HG02588 (cell line): ENCODE data around the gene NHLRC1.

Experiments
- ATAC-seq: cut with Tn5 transposase; IDR thresholded peaks from one replicate; pipeline ENCODE4 v1.9.1; 2021; ENCODE audit warnings: mild to moderate bottlenecking, moderate library complexity; ENCODE audit not compliant: unreplicated experiment

NHLRC1 gene

DNA sequence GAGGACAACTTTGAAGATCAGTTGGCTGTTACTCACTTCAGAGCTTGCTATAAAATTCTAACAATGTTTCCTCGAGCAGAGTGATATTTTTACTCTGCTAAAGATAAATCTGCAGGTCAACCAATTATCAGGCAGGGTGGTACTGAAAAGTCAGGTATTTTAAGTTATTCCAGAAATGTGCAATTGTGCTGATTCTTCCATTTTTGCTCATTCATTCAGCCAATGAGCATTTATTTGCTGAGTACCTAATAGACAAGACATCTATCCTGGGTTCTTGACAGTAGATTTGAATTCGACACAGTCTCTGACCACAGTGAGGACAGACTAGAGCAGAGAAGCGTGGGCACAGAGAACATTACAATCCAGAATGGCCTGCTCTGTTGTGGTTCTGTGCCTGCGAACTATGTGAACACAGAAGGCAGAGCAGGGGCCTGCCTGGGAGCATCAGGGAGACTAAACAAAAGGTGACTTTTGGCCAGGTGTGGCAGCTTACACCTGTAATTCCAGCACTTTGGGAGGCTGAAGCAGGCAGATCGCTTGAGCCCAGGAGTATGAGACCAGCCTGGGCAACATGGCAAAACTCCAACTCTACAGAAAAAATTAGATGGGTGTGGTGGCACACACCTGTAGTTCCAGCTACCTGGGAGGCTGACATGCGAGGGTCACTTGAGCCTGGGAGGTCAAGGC, 17.6 kb upstream of the NHLRC1 start:
- no peak for ATAC-seq

DNA sequence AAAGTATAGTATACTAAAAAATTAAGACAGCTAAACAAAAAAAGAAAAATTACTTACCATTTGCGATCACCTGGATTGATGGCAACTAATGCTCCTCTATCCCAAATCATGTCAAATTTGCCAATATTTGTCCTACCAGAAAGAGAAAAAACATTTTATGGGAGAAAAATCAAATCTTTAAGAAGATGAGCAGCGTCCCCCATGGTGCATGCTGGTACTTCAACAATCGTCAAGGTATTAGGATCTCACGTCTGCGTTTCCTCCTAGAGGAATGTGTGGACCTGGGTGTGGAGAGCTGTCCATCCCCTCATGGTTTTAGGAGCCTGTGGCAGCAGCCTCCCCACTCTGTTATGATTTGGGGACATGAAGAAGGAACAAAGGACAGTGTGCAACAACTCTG, 16.4 kb upstream of the NHLRC1 start:
- no peak for ATAC-seq

DNA sequence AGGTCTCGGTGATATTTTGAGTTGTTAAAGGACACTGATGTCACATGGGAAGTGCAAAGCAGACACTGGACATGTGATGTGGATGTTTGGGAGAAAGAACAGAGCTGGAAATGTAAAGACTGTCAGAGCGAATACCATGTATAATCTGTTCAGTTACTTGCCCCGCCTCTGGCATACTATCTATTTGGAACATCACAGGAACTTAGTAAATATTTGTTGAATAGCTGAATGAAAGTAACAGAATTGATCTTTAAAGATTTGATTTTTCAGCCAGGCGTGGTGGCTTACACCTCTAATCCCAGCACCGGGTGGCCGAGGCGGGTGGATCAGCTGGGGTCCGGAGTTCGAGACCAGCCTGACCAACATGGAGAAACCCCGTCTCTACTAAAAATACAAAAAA, 13.8 kb upstream of the NHLRC1 start:
- ATAC-seq, result no peak

DNA sequence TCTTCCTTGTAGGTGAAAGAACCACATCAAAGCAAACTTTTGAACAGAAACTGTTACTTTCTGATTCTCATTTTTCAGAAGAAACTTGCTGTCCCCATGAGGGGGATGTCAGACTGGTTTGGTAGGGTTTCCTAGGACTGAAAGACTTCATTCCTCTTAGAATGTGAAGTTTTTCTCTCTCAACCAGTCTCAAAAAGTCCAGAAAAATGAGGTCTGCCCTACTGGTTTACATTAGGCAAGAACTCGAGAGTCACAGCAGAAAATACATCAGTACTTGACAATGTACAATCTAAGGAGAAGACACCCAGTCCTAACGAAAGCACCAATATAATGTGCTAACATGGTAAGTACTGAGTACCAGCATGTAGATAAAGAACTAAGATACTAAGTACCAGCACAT, 12.7 kb upstream of the NHLRC1 start:
- no peak for ATAC-seq

DNA sequence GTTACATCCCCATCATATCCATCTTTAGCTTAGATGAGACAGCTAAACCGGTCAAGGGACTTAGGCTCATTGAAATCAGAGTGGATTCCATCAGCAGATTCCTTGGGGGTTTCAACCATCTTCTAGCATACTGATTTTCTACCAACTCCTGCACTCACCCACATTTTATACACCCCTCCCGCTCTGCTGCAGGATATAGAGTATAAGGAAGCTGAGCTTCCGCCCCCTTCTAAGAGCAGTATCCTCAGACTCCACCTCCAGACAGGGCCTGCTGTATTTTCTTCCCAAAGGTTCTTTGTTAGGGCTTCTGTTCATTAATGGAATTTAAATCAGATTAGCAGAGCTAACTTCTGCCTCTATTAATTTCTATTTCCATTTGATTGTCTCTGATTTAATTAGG, 9.9 kb upstream of the NHLRC1 start:
- ATAC-seq, result no peak

DNA sequence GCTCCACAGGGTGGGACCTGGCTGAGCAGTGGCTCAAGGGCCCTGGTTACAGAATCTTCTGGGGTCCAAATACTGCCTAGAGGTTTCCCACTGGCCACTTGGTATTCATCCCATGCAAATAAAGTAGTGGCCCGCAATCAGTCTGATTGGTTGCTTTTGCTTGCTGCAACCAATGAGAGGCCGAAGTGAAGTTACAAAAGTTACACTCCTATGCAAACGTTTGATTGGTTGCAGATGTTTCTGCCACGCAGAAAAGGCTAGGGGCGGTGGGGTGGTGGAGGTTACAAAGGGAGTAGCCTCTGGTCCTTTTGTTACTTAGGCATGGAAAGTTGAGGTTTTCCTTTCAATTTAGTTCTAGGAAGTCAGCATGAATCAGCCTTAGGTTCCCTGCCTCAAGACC, 3.6 kb upstream of the NHLRC1 start:
- no peak for ATAC-seq

DNA sequence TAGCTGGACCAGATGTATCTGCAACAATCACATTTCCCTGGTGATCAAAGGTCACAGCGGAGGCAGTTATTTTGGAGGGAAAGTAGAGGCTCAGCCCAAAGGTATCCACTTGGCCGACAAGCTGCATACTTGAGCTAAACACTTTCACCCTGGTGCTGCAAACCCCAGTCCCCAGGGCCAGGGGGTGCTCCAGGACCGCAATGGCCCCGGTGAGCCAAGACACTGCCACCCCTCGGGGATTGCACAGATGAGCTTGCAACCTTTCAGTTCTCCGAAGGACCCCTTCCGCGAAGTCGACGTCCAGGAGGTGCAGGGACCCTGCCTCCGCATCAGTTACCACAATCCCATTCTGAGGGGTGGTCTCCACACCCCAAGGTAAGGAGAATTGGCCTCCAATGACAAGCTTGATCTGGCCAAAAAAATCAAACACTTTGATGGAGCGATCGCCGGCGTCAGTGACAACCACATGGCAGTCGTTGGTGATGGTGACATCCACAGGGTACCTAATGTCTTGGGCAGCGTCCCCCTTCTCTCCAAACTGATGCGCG, 823 bp downstream of the NHLRC1 start:
- no peak for ATAC-seq

DNA sequence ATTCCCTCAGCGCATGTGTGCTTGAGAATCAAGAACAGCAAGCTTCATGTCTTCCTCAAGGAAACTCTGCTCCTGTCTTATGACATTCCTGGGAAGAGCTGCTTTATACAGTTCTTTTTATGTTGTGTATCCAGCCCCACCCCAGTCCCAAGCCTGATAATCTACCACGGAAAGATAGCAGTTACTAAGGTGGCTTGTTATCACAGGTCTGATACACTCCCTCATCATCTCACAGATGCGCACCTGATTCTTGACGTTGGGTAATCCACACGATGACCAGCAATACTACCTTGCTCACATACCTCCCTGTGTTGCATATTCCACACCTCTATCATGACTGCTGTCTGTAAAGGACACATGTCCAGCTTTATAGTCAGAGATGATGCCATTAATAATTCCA, 3.2 kb downstream of the NHLRC1 start:
- no peak for ATAC-seq

DNA sequence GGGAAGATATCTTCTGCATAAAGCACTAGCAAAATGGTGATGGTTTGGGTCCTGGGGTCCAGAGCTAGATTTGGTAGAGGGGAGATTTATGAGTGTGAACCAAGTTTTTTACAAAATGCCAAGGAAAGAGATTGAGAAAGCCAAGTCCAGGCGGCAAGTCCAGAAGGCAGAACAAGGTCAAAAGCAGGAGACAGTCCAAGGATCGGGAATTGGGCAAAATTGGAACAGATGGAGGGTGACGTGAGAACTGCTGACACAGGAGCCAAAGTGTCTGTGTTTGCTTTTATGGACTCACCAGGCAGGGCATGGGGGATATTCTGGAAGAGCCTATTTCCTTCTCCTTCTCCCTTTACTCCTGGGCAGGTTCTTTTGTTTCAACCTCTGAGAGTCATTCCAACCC, 4.1 kb downstream of the NHLRC1 start:
- ATAC-seq, result no peak

DNA sequence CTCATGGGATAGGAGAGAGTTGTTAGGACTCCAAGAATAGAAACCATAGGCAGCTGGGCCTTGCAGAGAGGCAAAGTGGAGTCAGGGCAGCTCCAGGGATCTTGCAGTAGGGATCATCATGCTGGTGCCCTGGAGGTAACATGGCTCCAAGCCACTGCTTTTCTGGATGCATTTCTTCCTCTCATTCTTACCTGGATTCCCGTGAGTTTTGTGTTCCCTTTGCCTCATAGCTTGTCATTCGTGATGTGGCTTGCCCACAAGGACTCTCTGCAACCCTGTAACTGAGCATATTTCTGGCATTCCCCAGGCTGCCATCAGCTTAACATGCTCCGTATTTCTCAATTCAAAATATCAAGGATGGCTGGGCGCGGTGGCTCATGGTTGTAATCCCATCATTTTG, 5.3 kb downstream of the NHLRC1 start:
- no peak for ATAC-seq

DNA sequence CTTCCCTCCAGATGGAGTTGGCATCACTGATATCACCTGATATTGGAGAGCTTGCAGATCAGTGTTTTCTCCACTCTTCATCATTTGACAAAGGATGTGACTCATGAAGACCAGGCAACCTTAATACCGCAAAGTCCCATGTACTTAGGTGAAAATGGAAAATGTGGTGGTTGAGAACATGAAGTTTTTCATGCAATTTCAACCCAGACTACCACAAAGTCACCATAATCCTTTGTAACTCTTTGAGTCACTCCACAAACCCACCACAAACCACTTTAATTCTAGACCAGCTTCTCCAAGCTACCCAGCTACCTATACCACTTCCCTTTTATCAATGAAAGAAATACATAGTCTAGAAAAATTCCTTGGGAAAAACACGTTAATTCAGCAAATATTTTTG, 7.1 kb downstream of the NHLRC1 start:
- no peak for ATAC-seq

DNA sequence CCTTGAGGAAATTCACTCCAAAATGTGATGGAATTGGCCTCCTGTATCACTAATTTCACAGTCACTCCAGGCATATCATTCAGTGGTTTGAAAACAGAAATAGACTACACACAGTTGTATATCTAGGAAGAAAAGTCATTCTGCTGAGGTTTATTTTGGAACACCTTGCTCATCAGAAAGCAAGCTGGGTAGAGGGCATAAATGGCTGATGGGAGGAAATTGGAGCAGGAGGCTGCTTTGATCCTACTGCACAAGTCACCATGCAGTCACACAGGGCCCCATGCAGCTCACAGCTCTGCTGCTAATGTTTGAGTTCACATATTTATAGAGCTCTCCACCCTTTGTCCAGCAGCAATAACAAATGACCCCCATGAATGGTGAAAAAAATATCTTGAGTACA, 12.3 kb downstream of the NHLRC1 start:
- ATAC-seq, result no peak

DNA sequence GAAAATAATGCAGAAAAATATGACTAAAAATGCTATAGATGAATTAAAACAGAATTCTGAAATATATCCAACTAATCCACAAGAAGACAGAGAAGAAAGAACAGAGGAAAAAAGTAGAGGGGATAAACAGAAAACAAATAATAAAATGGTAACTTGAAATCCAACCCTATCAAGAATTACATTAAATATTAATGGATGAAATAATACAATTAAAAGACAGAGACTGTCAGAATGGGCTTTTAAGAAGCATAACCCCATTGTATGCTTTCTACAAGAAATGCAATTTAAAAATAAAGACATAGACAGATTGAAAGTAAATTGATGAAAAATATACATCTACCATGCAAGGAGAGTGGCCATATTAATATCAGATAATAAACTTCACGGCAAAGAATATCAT, 15.4 kb downstream of the NHLRC1 start:
- ATAC-seq, result no peak

DNA sequence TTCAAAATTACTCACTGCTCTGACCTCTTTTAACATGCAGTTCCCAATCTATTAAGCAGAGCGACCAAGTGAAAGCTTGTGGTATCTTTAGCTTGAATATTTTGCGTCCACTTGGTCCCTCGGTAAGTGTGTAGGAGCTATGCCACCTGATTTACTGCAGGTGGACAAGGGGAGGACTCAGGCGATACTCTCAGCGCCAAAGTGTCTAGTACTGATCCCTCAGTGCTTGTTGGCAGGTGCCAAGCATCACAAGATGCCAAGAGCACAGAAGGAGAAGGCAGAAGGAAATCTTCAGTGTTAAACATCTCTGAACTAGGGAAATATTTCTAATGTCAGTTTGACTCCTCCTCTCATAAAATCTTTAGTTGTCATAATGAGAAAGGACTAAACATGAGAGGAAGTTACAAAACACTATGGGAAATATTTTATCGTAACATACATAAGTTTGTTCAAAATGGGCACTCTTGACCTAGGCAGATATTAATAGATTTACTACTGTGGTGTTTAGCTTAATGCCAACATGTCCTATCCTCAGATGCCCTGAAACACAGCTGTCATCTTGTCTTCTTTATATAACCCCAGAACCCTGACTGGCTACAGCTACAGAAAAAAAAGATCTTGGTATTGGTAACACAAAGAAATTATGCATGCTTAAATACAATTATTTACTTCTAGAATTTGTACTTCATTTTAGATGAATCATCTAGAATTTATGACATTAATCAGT, 19.5 kb downstream of the NHLRC1 start:
- ATAC-seq, result no peak

DNA sequence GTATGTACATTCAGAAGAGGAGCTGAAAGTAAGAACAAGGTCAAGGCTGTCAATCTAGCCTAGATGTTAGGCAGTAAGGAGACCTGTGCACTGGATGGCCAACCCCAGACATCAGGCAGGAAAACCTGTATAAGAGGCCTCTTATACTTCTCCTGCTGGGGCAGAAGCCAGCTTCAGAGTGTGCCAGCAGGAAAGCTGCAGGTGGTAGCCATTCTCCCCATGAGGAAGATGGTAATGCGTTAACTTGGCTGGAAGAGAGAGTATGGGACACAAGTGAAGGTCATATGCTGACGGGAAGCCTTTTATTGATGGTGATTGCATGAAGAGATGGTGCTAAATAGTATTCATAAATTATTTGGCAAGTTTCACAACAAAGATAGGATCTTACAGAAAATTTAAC, 20.6 kb downstream of the NHLRC1 start:
- no peak for ATAC-seq

DNA sequence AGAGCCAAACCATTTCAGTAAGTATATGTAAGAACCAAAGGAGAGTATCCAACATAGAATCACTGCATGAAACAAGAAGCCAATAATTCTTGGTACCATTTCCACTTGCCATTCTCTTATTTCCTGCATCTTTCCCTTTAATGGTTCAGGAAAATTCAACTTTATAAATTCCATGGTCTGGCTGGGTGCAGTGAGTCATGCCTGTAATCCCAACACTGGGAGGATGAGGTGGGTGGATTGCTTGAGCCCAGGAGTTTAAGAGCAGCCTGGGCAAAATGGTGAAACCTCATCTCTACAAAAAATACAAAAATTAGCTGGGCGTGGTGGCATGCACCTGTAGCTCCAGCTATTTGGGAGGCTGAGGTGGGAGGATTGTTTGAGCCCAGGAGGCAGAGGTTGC, 21.2 kb downstream of the NHLRC1 start:
- no peak for ATAC-seq

DNA sequence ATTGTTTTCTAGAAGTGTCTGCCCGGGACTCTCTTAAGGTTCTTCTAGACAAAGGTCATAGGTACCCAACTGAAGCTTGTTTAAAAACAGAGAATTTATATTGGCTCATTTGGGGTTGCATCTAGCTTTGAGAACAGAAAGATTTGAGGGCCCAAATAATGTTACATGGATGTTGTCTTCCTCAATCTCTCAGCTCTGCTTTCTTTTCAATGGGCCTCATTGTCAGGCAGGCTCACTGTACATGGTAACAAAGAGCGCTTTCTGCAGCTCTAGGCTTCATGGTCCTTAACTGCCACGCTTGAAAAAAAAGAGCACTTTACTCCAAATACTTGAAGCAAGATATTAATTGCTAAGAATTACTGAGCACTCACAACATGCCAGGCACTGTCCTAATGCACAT, 22.2 kb downstream of the NHLRC1 start:
- no peak for ATAC-seq

DNA sequence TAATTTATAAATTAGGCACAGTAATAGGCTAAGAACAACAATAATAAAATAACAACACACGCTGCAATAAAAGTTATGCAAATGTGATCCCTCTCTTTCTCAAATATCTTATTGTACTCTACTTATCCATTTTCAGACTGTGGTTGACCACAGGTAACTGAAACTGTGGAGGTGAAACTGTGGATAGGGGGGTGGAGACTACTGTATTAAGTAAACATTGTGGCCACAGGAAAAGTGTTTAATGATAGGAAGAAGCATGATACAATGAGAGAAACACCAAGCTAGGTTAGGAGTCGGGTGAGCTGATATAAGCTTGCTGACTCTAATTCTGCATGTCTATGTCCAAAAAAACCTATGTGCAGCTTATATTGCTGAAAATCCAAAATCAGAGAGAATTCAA, 23.0 kb downstream of the NHLRC1 start:
- ATAC-seq, result no peak

DNA sequence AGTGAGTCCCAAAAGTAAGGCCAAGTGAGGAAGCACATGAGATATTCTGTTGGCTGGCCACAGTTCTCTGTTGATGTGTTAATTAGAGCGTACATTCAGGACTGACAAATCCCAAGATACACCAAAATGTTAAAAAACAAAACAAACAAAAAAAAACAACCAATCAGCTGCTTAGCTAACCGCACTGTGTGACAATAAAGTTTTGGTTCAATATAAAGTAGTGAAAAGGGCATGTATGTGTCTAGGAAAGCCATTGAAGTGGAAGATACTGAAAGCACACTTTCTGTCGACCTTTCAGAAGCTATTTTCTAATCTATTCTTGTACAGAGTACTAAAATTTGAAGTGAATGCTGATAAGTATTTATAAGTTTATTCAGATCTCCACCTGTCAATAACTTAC, 26.1 kb downstream of the NHLRC1 start:
- no peak for ATAC-seq

DNA sequence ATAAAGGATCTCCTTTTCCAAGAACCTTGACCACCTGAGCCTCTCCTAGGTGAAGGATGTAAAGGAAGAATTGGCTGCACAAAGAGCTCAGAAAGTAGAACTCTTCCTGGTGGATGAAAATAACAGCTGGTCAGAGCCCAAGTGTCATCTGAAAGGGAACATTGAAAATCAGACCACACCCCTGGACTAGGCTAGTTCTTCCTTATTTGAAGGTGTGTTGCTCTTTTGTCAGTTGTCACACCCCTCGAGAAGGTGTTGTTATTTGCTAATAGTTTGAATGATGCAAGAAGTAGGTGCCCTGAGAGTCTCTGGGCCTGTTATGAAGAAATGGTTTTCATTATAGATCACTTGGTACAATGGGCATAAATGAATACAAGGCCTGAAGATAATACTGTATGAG, 31.1 kb downstream of the NHLRC1 start:
- no peak for ATAC-seq

DNA sequence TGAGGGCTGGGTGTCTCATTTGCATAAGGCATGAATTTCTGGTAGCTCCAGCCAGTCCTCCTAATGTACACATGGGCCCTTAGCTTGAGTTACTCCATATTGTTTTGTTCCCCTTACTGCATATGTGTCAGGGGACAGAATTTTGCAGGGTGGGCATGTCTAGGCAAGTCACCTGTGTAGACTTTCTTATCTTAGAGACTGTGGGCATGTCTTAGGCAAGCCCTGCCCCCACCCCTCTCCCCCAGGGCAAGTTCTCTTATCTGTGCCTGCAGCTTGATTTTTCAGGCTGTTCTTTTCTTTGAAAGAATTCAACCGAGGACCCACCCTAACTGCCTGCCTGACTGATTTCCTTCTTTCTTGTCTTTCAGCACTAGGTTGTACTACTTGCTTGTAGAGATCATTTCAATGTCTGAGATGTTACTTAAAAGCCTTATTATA, 32.1 kb downstream of the NHLRC1 start:
- ATAC-seq, result no peak
